Measurements from ENCODE around the gene IGF2BP3.

DNA sequence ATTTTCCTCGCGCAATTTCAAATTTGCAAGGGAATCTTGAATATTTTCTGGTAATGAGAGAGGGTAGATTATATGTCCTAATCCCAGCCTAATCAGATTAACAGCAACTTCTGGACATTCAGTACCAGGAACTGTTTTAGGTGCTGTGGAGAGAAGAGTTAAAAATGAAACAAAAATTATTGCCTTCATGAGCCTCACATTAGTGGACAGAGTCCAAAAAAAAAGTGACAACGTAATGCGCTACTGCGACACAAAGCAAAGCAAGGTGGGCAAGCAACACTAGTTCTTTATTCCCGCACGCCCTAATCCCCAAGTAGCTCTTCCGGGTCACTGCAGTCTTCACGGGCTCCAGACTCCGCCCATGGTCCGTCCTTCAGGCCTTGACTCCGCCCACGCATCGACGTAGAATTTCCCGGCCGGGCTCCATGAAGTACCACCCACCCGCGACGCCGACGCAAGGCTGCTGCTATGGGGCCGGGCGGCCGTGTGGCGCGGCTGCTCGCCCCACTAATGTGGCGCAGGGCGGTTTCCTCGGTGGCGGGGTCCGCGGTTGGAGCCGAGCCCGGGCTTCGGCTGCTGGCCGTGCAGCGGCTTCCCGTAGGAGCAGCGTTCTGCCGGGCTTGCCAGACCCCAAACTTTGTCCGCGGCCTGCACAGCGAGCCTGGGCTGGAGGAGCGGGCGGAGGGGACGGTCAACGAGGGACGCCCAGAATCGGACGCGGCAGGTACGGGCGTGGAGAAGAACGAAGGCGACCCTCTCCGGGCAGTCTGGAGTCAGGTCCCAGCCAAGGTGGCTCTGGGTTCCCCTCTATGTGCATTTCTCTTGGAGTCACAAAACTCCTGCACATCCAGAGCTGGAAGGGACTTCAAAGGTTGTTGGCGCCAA lies 171.2 kb downstream of the IGF2BP3 start, which contains the start of gene MALSU1:
- TF ChIP-seq, protein P1, sequence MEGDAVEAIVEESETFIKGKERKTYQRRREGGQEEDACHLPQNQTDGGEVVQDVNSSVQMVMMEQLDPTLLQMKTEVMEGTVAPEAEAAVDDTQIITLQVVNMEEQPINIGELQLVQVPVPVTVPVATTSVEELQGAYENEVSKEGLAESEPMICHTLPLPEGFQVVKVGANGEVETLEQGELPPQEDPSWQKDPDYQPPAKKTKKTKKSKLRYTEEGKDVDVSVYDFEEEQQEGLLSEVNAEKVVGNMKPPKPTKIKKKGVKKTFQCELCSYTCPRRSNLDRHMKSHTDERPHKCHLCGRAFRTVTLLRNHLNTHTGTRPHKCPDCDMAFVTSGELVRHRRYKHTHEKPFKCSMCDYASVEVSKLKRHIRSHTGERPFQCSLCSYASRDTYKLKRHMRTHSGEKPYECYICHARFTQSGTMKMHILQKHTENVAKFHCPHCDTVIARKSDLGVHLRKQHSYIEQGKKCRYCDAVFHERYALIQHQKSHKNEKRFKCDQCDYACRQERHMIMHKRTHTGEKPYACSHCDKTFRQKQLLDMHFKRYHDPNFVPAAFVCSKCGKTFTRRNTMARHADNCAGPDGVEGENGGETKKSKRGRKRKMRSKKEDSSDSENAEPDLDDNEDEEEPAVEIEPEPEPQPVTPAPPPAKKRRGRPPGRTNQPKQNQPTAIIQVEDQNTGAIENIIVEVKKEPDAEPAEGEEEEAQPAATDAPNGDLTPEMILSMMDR (IDR thresholded peaks at IDR 0.05): no peak
- TF ChIP-seq POLR2A (IDR thresholded peaks at IDR 0.05): peak; percentile 86 to 90
